HG02588 (cell line): ENCODE results near the gene TOGARAM2.

Experiments used
- ATAC-seq: cut with Tn5 transposase; IDR thresholded peaks from one replicate; pipeline ENCODE4 v1.9.1; 2021; ENCODE audit warnings: mild to moderate bottlenecking, moderate library complexity; ENCODE audit not compliant: unreplicated experiment

Gene TOGARAM2

DNA sequence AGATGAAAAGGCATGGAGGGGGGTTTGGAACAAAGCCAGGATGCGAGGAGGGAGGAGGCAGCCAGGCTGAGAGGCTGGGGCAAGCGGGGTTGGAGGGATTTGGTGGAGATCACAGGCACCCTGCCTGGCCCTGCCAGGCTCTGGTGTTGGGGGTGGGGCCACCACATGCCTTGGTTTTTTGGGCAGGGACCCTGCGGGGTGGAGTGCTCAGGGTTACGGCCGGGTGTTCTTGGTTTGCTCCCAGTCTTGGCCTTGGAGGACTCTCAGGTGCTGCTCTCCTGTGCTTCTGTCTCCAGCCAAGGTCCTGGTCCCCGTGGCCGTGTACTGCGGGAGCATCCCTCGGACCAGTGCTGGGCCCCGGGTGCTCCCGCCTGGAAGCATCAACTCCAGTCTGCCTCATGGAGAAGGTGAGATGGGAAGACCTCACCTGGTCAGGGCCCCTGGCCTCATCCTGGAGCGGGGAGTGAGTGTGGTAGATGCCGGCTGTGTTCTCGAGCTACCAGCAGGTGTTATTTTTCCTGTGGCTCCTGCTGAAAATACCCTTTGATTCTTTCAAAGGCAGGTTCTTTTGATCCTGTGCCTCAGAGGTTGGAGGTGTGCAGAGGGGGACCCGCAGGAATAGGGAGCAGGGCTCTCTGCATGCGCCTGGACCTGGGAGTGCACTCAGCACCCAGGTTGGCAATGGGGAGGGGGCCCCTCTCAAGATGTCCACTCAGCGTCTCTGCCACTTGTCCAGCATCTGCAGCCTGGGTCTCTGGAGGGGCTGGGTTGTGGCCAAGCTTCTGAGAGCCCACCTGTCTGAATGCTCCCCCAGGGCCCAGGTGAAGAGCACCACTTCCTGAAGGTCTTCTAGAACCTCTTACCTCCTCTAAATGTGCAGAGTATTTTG lies 17.0 kb downstream of the TOGARAM2 start:
- no peak for ATAC-seq

GRCh38 chr2:29000481-29000880 lies 19.4 kb downstream of the TOGARAM2 start:
- peak; percentile 84 for ATAC-seq

DNA sequence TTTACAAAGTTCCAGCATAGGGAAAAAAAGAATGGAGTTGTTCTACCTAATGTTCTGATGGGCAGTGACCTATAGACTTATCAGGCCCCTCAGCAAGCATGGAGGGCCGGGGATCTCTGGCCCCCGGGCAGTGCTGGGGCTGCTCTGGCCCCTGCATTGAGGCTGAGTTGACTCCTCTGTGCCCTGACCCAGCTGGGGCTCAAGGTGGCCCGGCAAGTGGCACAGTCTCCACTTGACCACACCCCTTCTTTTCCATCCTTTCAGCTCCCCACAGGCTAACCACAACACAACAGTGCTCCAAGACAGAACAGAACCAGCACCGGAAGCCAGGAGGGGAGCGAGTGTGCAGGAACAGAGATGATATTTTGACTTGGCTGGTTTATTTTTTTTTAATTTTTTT lies 19.9 kb downstream of the TOGARAM2 start:
- no peak for ATAC-seq

DNA sequence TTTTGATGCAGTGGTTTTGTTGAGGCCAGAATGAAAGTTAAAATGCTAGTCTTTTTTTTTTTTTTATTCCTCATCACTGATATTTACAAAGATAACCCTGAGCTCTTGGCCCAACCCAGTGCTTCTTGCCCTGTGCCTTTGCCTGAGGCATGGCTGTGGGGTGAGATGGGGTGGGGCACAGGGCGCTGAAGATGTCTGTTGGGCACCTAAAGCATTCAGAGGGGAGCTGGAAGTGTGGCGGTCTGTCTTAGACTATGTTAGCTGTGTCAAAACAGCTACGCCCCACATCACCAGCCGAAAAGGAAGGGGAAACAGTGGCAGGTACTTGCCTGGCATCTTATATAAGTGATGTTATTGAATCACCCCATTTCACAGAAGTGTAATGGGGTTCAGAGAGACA lies 20.7 kb downstream of the TOGARAM2 start:
- ATAC-seq = no peak

DNA sequence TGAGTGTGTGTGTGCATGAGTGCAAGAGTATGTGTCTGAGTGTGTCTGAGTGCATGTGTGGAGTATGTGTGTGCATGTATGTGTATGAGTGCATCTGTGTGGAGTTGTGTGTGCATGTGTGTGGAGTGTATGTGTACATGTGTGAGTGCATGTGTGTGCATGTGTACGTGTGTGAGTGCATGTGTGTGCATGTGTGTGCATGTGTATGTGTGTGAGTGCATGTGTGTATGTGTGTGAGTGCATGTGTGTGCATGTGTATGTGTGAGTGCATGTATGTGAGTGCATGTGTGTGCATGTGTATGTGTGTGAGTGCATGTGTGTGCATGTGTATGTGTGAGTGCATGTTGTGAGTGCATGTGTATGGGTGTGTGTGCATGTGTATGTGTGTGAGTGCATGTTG lies 23.7 kb downstream of the TOGARAM2 start:
- ATAC-seq = no peak

DNA sequence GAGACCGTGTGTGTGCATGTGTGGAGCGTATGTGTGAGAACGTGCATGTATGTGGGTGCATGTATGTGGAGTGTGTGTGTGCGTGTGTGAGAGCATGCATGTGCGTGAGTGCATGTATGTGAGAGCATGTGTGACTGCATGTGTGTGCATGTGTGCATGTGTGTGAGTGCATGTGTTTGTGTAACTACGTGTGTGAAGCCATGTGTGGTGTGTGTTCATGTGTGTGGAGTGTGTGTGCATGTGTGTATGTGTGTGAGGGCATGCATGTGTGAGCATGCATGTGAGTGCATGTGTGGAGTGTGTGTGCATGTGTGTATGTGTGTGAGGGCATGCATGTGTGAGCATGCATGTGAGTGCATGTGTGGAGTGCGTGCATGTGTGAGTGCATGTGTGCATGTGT lies 24.2 kb downstream of the TOGARAM2 start:
- no peak for ATAC-seq

DNA sequence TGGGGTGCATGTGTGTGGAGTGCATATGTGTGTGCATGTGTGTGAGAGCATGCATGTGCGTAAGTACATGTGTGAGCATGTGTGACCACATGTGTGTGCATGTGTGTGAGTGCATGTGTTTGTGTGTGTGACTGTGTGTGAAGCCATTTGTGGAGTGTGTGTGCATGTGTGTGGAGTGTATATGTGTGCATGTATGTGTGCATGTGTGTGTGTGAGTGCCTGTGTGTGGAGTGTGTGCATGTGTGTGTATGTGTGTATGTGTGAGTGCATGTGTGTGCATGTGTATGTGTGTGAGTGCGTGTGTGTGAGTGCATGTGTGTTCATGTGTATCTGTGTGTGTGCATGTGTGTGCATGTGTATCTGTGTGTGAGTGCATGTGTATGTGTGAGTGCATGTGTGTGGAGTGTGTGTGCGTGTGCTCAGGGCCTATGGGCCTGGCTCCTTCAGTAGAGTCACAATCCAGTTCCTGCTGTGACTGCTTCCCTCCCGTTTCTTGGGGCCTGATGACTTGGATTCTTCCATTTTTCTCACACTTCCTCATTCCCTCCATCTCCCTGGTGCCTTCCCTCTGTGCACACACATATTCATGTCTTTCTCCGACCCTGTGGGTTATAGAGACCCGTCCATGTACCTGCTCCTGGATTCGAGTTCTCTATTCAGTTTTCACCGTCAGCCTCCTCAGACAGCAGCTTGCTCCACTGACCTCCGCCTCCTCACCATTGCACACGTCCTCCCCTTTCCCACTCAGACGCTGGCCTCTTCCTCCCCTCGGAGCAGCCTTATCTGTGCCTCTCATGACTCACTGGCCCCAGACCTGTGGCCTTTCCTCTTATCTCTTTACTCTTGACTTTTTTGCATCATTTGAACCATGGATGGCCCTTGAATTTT lies 25.2 kb downstream of the TOGARAM2 start:
- no peak for ATAC-seq

- ATAC-seq = no peak
Measured at GRCh38 chr2:29006980-29007301, 25.8 kb downstream of the TOGARAM2 start.

DNA sequence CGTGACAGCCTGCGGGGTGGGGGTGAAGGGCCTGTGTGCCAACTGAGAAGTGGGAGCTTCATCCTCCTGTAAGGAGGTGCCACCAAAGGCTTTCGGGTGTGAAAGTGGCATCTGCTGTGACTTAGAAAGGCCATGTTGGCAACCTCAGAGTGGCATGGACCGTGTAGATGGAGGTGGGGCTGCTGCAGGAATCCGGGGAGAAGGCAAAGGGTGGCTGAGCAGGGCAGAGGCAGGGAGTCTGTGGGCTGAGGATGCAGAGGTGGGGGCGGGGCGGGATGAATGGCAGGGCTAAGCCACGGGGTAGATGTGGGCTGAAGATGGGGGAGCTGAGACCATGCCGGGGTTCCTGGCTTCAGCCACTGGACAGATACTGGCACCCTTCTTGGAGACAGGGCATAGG lies 28.2 kb downstream of the TOGARAM2 start:
- ATAC-seq = no peak

DNA sequence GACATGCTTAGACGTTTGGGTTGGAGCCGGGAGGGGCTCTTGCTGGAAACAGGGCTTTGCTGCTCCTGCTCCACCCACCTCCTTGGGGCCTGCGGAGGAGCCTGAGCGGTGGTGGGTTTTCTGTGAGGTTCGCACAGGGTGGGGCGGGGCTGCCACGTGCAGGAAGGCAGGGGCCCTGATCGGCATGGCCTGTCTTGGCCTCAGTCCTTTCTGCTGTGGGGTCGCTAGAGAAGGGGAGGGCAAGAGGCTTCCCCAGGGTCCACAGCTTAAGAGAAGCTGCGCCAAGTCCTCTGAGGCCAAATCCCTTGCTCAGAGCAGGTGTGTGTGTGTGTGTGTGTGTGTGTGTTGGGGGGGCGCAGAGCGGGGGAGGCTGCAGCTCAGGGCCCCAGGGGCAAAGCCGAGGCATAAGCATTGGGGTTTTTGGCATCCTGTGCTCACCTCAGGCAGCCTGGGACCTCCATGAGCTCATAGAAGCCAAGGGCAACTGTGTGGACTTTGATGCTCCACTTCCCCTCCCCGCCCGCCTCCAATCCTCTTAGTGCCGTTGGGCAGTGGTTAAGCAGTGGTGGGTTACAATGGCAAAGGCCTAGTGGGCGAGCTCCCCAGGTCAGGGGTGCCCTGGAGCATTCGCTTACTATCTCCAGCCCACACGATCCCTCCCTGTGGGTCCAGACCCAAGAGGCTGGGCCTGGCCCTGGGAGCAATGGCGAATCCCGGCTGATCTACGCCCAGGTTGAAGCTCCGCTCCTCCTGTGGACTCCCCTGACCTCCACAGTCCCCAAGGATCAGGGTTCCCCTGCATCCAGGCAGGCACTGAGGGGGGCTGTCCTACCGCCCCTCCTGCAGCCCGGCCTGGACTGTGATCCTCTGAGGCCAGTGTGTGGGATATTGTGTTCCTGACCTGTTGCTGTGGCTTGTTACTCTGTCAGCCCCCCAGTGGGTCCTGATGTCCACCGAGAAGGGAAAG lies 28.9 kb downstream of the TOGARAM2 start:
- ATAC-seq = no peak

GRCh38 chr2:29010946-29011345 lies 29.8 kb downstream of the TOGARAM2 start:
- ATAC-seq = no peak

DNA sequence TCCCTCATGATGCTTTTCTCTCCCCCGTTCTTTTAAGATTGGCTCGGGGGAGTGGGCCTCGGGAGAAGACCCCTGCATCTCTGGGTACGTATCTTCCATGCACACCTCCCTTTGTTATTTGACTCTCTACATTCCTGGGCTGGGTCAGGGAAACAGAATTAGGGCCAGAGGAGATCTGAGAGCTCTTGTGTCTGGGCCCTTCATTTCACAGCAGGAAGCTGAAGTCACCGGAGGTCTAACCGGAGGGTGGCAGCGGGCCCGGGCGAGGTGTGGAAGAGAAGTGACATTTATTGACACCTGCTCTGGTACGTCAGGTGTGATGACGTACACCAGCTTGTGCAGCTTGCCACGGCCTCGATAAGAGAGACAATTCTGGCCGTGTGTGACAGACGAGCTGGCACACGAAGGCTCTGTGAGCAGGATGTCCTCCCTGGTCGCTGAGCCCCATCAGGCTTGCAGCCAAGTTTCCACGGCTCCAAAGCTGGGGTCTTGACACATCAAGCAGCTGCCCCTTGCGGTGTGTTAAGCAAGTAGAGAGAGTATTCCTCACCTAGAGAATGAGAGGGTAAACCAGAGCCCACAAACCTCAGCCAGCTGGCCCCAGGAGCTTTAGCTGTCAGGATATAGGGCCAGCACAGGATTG lies 30.4 kb downstream of the TOGARAM2 start:
- ATAC-seq = no peak

DNA sequence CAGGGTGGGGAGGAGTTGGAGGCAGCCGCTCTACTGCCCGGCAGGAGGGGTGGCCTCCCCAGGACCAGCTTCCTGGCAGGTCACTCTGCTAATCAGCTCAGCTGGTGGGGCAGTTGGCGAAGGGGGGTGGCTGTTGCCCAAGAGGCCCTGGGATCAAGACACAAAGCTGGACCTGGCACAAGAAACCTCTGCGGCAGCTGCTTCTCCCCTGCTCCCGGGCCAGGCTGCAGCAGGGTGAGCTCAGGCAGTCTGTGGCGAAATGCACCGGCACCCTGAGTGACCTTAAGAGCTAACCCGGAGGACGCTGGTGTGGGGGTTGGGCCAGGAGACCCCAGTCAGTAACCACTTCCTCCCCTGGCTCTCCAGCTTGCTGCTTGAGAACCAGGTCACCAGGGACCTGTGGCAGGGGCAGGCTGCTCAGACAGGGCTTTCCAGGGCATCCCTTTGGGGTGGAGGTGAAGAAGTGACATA lies 31.1 kb downstream of the TOGARAM2 start:
- no peak for ATAC-seq

GRCh38 chr2:29013057-29013780 lies 32.1 kb downstream of the TOGARAM2 start:
- ATAC-seq = no peak

DNA sequence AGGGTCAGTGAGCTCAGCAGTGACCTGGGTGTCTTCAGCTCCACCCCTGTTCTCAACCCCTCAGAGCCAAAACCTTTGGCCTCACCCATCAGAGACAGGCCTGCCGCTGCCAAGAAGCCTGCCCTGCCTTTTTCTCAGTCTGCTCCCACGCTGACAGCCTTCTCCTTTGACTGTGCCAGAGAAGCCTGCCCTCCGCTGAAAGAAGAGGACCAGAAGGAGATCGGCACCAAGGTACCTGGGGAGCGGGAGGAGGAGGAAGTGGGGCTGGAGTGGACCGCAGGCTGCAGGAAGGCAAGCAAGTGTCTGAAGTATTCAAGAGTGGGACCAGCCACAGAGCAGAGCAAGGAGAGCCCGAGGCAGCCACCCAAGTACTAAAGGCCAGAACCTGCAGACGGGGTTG lies 33.2 kb downstream of the TOGARAM2 start:
- ATAC-seq = no peak

- no peak for ATAC-seq
Measured at GRCh38 chr2:29014811-29015421, 33.8 kb downstream of the TOGARAM2 start.

GRCh38 chr2:29015701-29016470 lies 34.8 kb downstream of the TOGARAM2 start:
- no peak for ATAC-seq

- no peak for ATAC-seq
Measured at GRCh38 chr2:29016504-29016903, 35.4 kb downstream of the TOGARAM2 start.
